ENCODE data around the gene RGSL1. TPM values are rescaled to one million over a fixed set of nuclear protein-coding genes. Genes with fewer than 3 reads are reported as not detected.
"Not testable (repeated sequence)": the region's sequence is repeated elsewhere in the genome, so short reads cannot be mapped to it uniquely, and the experiment has no call there.

Gene RGSL1
- total RNA-seq, 1 donor from 2014 or later: not detected

DNA sequence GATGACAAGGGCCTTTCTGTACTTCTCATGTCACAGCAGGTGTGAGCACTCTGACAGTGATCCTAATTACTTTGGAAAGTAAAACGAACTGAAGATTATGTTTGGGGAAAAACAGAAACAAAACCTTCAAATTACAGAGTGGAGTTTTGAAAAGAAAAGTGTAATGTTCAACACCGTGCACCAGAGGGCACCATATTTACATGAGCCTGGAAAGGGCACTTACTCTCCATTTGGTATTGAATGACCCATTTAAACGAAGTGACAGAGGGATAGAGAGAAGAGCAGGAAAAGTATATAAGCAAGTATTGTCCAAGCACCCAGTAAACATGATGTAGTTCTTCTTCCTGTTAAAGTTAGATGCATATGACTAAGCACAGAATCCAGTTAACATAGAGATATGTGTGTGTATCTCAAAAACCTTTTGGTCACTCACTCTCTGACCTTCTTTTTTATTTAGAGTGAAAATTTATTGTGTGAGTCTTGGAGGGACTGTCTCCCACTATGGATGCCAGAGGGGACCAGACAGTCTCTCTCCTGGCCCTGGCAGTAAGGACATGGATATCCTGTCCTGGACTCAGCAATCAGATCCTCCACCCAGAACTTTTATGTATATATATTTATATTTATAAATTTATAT lies 3.8 kb upstream of the RGSL1 start:
- Mint-ChIP-seq H3K9me3 (peaks cover 4% of the 10 kb centered on the region), H3K27me3 (ENCODE audit: low read depth) (no peaks in the 10 kb centered on the region), H3K4me1 (no peaks in the 10 kb centered on the region), H3K27ac (ENCODE audit: unreplicated experiment) (no peak overlapping the region), H3K36me3 (ENCODE audit: low read depth) (no peaks in the 10 kb centered on the region), H3K4me3 (no peak overlapping the region)
- peak; percentile 35 for DNase-seq (ENCODE audit: low read depth, low spot score)
- TF ChIP-seq, protein P1, sequence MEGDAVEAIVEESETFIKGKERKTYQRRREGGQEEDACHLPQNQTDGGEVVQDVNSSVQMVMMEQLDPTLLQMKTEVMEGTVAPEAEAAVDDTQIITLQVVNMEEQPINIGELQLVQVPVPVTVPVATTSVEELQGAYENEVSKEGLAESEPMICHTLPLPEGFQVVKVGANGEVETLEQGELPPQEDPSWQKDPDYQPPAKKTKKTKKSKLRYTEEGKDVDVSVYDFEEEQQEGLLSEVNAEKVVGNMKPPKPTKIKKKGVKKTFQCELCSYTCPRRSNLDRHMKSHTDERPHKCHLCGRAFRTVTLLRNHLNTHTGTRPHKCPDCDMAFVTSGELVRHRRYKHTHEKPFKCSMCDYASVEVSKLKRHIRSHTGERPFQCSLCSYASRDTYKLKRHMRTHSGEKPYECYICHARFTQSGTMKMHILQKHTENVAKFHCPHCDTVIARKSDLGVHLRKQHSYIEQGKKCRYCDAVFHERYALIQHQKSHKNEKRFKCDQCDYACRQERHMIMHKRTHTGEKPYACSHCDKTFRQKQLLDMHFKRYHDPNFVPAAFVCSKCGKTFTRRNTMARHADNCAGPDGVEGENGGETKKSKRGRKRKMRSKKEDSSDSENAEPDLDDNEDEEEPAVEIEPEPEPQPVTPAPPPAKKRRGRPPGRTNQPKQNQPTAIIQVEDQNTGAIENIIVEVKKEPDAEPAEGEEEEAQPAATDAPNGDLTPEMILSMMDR (conservative IDR thresholded peaks at IDR 0.05): peak; percentile 82

DNA sequence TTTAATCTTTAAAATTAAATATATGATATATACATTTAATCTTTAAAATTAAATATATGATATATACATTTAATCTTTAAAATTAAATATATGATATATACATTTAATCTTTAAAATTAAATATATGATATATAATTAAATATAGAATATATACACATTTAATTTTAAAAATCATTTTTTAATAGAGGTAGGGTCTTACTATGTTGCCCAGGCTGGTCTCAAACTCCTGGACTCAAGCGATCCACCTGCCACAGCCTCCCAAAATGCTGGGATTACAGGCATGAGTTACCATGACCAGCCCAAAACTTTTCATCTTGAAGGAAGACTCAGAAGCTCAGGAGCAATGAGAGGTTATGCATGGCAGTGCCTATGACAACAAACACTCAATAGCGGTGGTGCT lies 2.8 kb upstream of the RGSL1 start:
- not testable (repeated sequence) for DNase-seq (ENCODE audit: low read depth, low spot score); H3K36me3 Mint-ChIP-seq (ENCODE audit: low read depth); H3K9me3 Mint-ChIP-seq; H3K4me3 Mint-ChIP-seq; H3K27me3 Mint-ChIP-seq (ENCODE audit: low read depth); H3K27ac Mint-ChIP-seq (ENCODE audit: unreplicated experiment); H3K4me1 Mint-ChIP-seq

DNA sequence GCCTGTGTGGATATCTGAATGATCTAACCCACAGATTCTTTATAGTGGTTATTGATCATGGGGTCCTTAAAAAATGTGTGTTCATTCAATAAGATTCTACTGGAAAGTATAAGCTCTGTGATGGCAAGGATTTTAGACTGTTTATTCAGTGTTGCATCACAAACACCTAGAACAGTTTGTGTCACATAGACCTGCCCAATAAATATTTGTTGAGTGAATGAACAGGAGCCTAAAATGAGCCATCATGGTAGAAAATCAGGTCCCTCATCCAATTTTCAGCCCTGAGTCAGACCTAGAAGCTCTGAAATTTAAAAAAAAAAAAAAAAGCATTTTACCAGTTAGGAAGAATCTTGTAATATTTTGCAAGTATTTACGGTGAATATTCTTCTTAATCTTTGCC lies 2.3 kb upstream of the RGSL1 start:
- Mint-ChIP-seq H3K4me3 (no peak overlapping the region), H3K27ac (ENCODE audit: unreplicated experiment) (no peak overlapping the region), H3K4me1 (no peaks in the 10 kb centered on the region), H3K36me3 (ENCODE audit: low read depth) (no peaks in the 10 kb centered on the region), H3K9me3 (peaks cover 4% of the 10 kb centered on the region), H3K27me3 (ENCODE audit: low read depth) (no peaks in the 10 kb centered on the region)
- TF ChIP-seq, protein P1 (conservative IDR thresholded peaks at IDR 0.05): no peak
- DNase-seq (ENCODE audit: low read depth, low spot score): no peak

DNA sequence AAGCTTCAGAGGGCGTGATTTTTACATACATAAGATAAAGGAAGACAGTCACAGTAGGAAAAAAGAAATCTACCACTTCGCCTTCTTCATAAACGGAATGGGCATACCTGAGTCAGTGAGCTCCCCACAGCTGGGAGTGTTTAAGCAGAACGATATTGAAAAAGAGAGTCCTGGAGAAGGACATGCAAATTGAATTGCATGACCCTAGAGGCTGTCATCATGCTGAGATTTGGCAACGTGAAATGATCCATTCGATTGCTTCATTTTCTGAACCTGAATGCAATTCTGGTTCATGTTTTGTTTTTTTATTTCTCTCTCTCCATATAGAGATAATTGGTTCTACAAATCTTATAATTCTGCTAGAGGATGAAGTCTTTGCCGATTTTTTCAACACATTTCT lies 3.7 kb downstream of the RGSL1 start:
- no peak overlapping the region for H3K4me3 Mint-ChIP-seq
- TF ChIP-seq, protein P1 (conservative IDR thresholded peaks at IDR 0.05): no peak
- no peaks in the 10 kb centered on the region for H3K4me1 Mint-ChIP-seq
- no peaks in the 10 kb centered on the region for H3K36me3 Mint-ChIP-seq (ENCODE audit: low read depth)
- no peak for DNase-seq (ENCODE audit: low read depth, low spot score)
- H3K27me3 Mint-ChIP-seq (ENCODE audit: low read depth): no peaks in the 10 kb centered on the region
- no peak overlapping the region for H3K27ac Mint-ChIP-seq (ENCODE audit: unreplicated experiment)
- peaks cover 4% of the 10 kb centered on the region for H3K9me3 Mint-ChIP-seq

DNA sequence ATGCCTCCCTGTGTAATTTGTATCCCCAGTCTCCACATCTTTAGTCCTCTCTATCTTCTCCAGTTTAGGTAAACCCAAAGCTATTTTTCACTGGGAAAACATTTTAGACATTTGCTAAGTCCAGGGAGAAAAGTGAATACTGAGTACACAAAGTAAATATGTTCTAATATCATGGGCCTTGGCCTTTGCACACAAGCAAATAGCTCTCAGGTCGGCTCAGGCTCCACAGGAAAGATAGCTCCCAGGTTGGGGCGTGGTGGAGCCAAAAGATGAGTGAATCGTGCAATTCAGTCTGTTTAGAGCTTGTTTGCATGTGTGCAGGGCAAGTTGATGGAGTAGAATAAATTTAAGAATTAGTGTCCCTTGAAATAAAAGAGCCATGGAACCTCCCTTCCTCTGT lies 7.9 kb downstream of the RGSL1 start:
- peaks cover 5% of the 10 kb centered on the region for H3K36me3 Mint-ChIP-seq (ENCODE audit: low read depth)
- H3K27ac Mint-ChIP-seq (ENCODE audit: unreplicated experiment): no peak overlapping the region
- peaks cover 4% of the 10 kb centered on the region for H3K9me3 Mint-ChIP-seq
- H3K4me1 Mint-ChIP-seq: no peaks in the 10 kb centered on the region
- no peak for DNase-seq (ENCODE audit: low read depth, low spot score)
- TF ChIP-seq, protein P1 (conservative IDR thresholded peaks at IDR 0.05): no peak
- H3K4me3 Mint-ChIP-seq: no peak overlapping the region
- no peaks in the 10 kb centered on the region for H3K27me3 Mint-ChIP-seq (ENCODE audit: low read depth)

DNA sequence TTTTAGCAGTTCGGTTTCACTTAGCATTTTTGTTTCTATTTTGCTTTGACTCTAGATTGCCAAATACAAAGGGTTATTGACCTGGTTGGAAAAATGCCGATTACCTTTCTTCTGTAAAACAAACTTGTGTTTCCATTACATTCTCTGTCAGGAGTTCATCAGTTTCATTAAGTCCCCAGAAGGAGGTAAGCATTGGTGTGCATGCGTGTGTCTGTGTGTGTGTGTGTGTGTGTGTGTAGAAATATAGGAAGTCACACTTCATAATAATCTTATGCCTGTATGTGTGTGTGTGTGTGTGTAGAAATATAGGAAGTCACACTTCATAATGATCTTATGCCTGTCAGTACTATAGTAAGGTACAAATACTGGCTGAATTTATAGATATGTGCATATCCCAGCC lies 10.0 kb downstream of the RGSL1 start:
- TF ChIP-seq, protein P1 (conservative IDR thresholded peaks at IDR 0.05): no peak
- Mint-ChIP-seq H3K36me3 (ENCODE audit: low read depth) (peaks cover 8% of the 10 kb centered on the region), H3K4me3 (no peak overlapping the region), H3K4me1 (no peaks in the 10 kb centered on the region), H3K9me3 (peaks cover 4% of the 10 kb centered on the region), H3K27ac (ENCODE audit: unreplicated experiment) (no peak overlapping the region), H3K27me3 (ENCODE audit: low read depth) (peaks cover 2% of the 10 kb centered on the region)
- DNase-seq (ENCODE audit: low read depth, low spot score): no peak

Data from neural crest cell (in vitro differentiated cells).